ENCODE measurements around the gene PCSK6. TPM values are rescaled to one million over a fixed set of nuclear protein-coding genes. Genes with fewer than 3 reads are reported as not detected.

Gene PCSK6
- total and polyA plus RNA-seq, 7 experiments from 2014 or later = 0.12 to 3.0 (median 0.70) TPM; not detected in 1

DNA sequence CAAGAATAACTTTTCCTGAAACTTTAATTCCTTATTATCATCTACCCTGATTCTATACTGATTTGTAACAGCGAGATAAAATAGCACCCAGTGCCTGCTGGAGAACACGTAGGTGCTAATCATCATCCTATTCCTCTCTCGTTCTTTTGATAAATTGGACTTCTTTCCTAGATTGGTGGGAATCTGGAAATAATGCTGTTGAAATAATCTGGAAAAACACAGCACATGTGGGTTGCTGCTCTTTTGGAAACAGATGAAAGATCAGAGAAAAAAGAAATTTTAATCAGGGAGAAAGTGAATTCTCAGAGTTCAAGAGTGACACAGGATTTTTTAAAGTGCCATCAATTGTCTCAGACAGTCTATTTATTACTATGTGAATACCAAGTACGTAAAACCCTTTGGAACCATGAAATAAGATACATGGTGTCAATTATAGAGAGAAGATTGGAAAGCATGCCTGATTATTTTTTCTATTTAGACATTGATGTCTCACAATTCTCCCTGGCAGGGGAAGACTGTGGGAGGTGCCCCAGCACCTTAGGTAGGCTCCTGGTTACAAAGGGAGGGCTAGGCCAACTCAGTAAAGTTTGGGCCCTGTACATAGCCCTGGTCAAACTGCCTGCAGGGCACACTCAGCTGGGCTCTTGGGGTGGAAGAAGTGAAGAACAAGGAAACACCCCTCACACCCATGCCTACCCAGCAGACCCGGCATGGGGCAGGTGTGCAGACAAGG, 134.4 kb downstream of the PCSK6 start:
- peaks cover 8 to 28% (median 15%) of the 10 kb centered on the region in 5 donors for H3K27me3 Mint-ChIP-seq

DNA sequence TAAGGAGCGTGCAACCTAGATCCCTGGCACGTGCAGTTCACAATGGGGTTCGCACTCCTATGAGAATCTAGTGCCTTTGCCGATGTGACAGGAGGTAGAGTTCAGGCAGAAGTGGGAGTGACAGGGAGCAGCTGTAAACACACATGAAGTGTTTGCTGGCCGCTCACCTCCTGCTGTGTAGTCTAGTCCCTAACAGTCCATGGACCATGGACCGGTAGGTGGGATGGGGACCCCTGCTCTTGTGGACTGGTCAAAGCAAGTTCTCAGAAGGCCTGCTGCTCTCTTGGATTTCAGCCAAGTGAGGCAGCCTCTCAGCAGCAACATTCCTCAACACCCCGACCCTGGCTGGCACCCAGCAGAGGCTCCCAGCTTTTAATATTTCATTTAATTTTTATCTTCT, 136.3 kb downstream of the PCSK6 start:
- Mint-ChIP-seq H3K27me3 (peaks cover 8 to 34% (median 19%) of the 10 kb centered on the region in 5 donors), H3K4me3 (no peak overlapping the region), H3K36me3 (no peaks in the 10 kb centered on the region), H3K27ac (no peak overlapping the region), H3K9me3 (no peaks in the 10 kb centered on the region), H3K4me1 (no peaks in the 10 kb centered on the region)
- intact Hi-C loops (cut with micrococcal nuclease) = no loop called here
- no peak overlapping the region for H3K27ac ChIP-seq (ENCODE audit: low read depth, low read length)
- H3K4me3 ChIP-seq (ENCODE audit: low read length) = no peak overlapping the region
- H3K9me3 ChIP-seq (ENCODE audit: control insufficient read depth in 2 of 3, low read length in 3 of 3) = no peaks in the 10 kb centered on the region
- H3K27me3 ChIP-seq (ENCODE audit: control insufficient read depth in 2 of 2, insufficient read depth in 2 of 2, low read length in 2 of 2) = no peaks in the 10 kb centered on the region
- no peaks in the 10 kb centered on the region for H3K4me1 ChIP-seq (ENCODE audit: control insufficient read depth in 2 of 2, insufficient read depth in 2 of 2, low read length in 2 of 2)
- ChIA-PET CTCF (no interaction called here), POLR2A (no interaction called here)
- DNase-seq (no peak), ATAC-seq (no peak)
- H3K36me3 ChIP-seq (ENCODE audit: control insufficient read depth in 2 of 3, insufficient read depth in 3 of 3, low read length in 3 of 3) = no peaks in the 10 kb centered on the region

More for the DNA sequence above, 134.4 kb downstream of the PCSK6 start:
- H3K36me3 ChIP-seq (ENCODE audit: control insufficient read depth in 2 of 3, insufficient read depth in 3 of 3, low read length in 3 of 3) = no peaks in the 10 kb centered on the region
- ATAC-seq (no peak), DNase-seq (no peak)
- Mint-ChIP-seq H3K9me3 (no peaks in the 10 kb centered on the region), H3K27ac (no peak overlapping the region), H3K36me3 (no peaks in the 10 kb centered on the region), H3K4me1 (peaks cover 0 to 1% (median 0%) of the 10 kb centered on the region in 7 donors), H3K4me3 (no peak overlapping the region)
- H3K4me1 ChIP-seq (ENCODE audit: control insufficient read depth in 2 of 2, insufficient read depth in 2 of 2, low read length in 2 of 2) = no peaks in the 10 kb centered on the region
- no peaks in the 10 kb centered on the region for H3K9me3 ChIP-seq (ENCODE audit: control insufficient read depth in 2 of 3, low read length in 3 of 3)
- ChIA-PET CTCF (no interaction called here), POLR2A (no interaction called here)
- H3K27ac ChIP-seq (ENCODE audit: low read depth, low read length) = no peak overlapping the region
- intact Hi-C loops (cut with micrococcal nuclease) = no loop called here
- no peak overlapping the region for H3K4me3 ChIP-seq (ENCODE audit: low read length)
- no peaks in the 10 kb centered on the region for H3K27me3 ChIP-seq (ENCODE audit: control insufficient read depth in 2 of 2, insufficient read depth in 2 of 2, low read length in 2 of 2)

DNA sequence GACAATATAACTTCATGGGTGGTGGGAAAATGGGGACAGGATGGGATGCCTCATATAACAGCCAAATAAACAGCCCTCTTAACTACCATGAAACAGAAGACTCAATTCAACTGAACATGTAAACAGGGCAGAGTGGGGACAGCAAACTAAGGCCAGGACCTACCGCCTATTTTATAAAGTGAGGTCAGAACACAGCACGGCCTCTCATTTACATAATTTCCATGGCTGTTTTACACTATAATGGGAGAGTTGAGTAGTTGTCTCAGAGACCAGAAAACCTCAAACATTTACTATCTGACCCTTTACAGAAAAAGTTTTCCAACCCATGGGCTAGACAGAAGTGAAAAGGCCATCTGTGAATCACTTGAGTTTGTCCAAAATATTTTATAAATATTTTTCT, 137.8 kb downstream of the PCSK6 start:
- Mint-ChIP-seq H3K27ac (no peak overlapping the region), H3K27me3 (peaks cover 15 to 44% (median 30%) of the 10 kb centered on the region in 5 donors), H3K9me3 (no peaks in the 10 kb centered on the region), H3K36me3 (no peaks in the 10 kb centered on the region), H3K4me1 (no peaks in the 10 kb centered on the region), H3K4me3 (no peak overlapping the region)
- ATAC-seq (no peak), DNase-seq (no peak)
- no peaks in the 10 kb centered on the region for H3K36me3 ChIP-seq (ENCODE audit: control insufficient read depth in 2 of 3, insufficient read depth in 3 of 3, low read length in 3 of 3)
- H3K9me3 ChIP-seq (ENCODE audit: control insufficient read depth in 2 of 3, low read length in 3 of 3) = no peaks in the 10 kb centered on the region
- no peaks in the 10 kb centered on the region for H3K4me1 ChIP-seq (ENCODE audit: control insufficient read depth in 2 of 2, insufficient read depth in 2 of 2, low read length in 2 of 2)
- H3K4me3 ChIP-seq (ENCODE audit: low read length) = no peak overlapping the region
- intact Hi-C loops (cut with micrococcal nuclease) = no loop called here
- no peaks in the 10 kb centered on the region for H3K27me3 ChIP-seq (ENCODE audit: control insufficient read depth in 2 of 2, insufficient read depth in 2 of 2, low read length in 2 of 2)
- POLR2A ChIA-PET = no interaction called here
- no peak overlapping the region for H3K27ac ChIP-seq (ENCODE audit: low read depth, low read length)
- CTCF ChIA-PET = interaction anchor here (0.7 kb wide), 1 partner anchor 18 kb away, joined by 3 read pairs; no protein-coding TSS in a partner anchor

DNA sequence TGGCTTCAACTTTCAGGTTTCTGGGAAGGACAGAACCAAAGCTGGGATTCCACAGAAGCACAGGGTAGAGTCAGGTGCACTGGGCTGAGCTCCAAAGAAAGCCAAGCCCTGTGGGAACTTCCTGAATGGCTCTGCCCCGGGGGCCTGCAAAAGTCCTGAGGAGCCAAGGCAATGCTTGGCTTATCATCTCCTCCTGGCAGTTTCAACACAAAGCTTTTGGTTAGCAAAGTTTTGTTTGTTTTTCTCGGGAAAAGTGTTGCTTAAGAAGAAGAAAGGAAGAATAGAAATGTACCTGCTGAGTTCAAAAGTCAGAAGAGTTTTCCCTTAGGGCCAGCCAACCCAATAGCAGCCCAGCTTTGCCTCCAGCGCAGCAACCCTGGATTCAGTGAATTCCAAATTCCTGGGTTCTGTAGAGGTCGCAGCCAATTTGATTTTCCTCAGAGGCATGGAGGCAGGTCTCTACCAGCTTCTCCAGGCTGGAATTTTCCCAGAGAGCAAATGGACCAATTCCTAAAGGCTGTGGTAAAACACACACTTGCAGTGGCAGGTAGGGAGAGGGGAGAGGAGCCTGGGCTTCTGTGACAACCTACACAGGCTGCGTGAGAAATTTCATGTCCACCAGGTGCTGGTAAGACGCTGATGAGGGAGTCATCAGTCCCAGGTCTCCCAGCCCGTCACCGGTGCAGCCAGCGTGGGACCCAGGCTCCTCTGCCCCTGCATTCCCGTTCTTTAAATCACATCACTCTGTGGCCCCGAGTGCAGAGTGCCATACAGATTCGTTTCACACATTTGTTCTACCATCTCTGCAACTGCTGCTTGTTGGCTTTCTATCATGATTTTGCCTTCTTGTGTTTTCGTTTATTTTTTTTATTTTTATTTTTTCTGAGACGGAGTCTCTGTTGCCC, 140.2 kb downstream of the PCSK6 start:
- no peaks in the 10 kb centered on the region for H3K4me1 Mint-ChIP-seq
- Histone ChIP-seq H3K36me3 (ENCODE audit: control insufficient read depth in 2 of 3, insufficient read depth in 3 of 3, low read length in 3 of 3) (no peaks in the 10 kb centered on the region), H3K27me3 (ENCODE audit: control insufficient read depth in 2 of 2, insufficient read depth in 2 of 2, low read length in 2 of 2) (no peaks in the 10 kb centered on the region), H3K9me3 (ENCODE audit: control insufficient read depth in 2 of 3, low read length in 3 of 3) (no peaks in the 10 kb centered on the region), H3K4me1 (ENCODE audit: control insufficient read depth in 2 of 2, insufficient read depth in 2 of 2, low read length in 2 of 2) (no peaks in the 10 kb centered on the region), H3K27ac (ENCODE audit: low read depth, low read length) (no peak overlapping the region), H3K4me3 (ENCODE audit: low read length) (no peak overlapping the region)
- no peak overlapping the region for H3K4me3 Mint-ChIP-seq
- peaks cover 18 to 49% (median 42%) of the 10 kb centered on the region in 5 donors for H3K27me3 Mint-ChIP-seq
- H3K36me3 Mint-ChIP-seq = no peaks in the 10 kb centered on the region
- H3K9me3 Mint-ChIP-seq = no peaks in the 10 kb centered on the region
- ChIA-PET CTCF (no interaction called here), POLR2A (no interaction called here)
- intact Hi-C loops (cut with micrococcal nuclease) = no loop called here
- ATAC-seq (no peak), DNase-seq (no peak)
- H3K27ac Mint-ChIP-seq = no peak overlapping the region

DNA sequence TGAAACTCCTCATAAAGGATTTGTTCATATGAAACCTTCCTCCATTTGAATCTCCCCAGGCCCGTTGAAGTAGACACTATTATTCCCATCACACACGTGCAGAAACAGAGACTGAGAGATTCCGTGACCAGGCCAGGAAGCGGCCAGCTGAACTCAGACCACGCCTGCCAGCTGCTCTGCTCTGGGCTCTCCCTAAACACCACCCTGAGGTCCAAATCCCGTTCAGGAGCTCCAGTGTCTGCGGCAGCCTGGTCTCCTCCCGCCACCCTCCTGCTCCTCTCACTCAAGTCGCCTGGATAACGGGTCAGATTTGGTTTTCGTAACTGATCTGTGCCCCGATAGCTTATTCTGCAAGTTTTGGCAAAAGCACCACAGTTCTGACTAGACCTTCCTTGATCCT, 140.9 kb downstream of the PCSK6 start:
- DNase-seq = no peak
- Histone ChIP-seq H3K27me3 (ENCODE audit: control insufficient read depth in 2 of 2, insufficient read depth in 2 of 2, low read length in 2 of 2) (peaks cover 0 to 3% of the 10 kb centered on the region in 2 donors), H3K9me3 (ENCODE audit: control insufficient read depth in 2 of 3, low read length in 3 of 3) (no peaks in the 10 kb centered on the region), H3K36me3 (ENCODE audit: control insufficient read depth in 2 of 3, insufficient read depth in 3 of 3, low read length in 3 of 3) (no peaks in the 10 kb centered on the region), H3K4me1 (ENCODE audit: control insufficient read depth in 2 of 2, insufficient read depth in 2 of 2, low read length in 2 of 2) (no peaks in the 10 kb centered on the region), H3K4me3 (ENCODE audit: low read length) (no peak overlapping the region), H3K27ac (ENCODE audit: low read depth, low read length) (no peak overlapping the region)
- ChIA-PET POLR2A (no interaction called here), CTCF (no interaction called here)
- Mint-ChIP-seq H3K9me3 (no peaks in the 10 kb centered on the region), H3K36me3 (no peaks in the 10 kb centered on the region), H3K4me3 (no peak overlapping the region), H3K27me3 (peaks cover 22 to 56% (median 43%) of the 10 kb centered on the region in 5 donors), H3K27ac (no peak overlapping the region), H3K4me1 (no peaks in the 10 kb centered on the region)
- intact Hi-C loops (cut with micrococcal nuclease) = no loop called here
- no peak for ATAC-seq

DNA sequence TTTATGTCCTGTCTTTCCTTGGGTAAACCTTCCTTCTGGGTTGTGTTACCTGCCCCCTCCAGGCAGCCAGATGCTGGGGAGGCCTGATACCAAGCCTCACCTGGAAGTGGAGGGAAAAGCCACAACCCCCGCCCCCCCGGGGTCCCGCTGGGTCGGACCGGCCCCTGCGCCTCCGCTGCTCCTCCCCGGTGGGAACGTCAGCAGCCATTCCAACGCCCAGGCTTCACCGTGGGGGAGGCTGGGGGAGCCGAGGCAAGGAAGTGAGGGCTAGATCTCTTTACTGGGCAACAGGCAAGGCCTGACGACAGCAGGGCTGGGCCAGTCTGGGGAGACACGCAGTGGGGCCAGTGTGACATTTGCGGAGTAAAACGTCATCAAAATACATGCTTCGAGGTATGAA, 141.5 kb downstream of the PCSK6 start:
- ATAC-seq (no peak), DNase-seq (no peak)
- peaks cover 0 to 3% of the 10 kb centered on the region in 2 donors for H3K27me3 ChIP-seq (ENCODE audit: control insufficient read depth in 2 of 2, insufficient read depth in 2 of 2, low read length in 2 of 2)
- H3K36me3 ChIP-seq (ENCODE audit: control insufficient read depth in 2 of 3, insufficient read depth in 3 of 3, low read length in 3 of 3) = no peaks in the 10 kb centered on the region
- H3K4me3 ChIP-seq (ENCODE audit: low read length) = no peak overlapping the region
- CTCF ChIA-PET = no interaction called here
- no peaks in the 10 kb centered on the region for H3K36me3 Mint-ChIP-seq
- H3K4me1 ChIP-seq (ENCODE audit: control insufficient read depth in 2 of 2, insufficient read depth in 2 of 2, low read length in 2 of 2) = no peaks in the 10 kb centered on the region
- H3K9me3 ChIP-seq (ENCODE audit: control insufficient read depth in 2 of 3, low read length in 3 of 3) = no peaks in the 10 kb centered on the region
- no peaks in the 10 kb centered on the region for H3K4me1 Mint-ChIP-seq
- H3K4me3 Mint-ChIP-seq = no peak overlapping the region
- H3K27ac ChIP-seq (ENCODE audit: low read depth, low read length) = no peak overlapping the region
- intact Hi-C loops (cut with micrococcal nuclease) = no loop called here
- no peak overlapping the region for H3K27ac Mint-ChIP-seq
- peaks cover 21 to 62% (median 41%) of the 10 kb centered on the region in 5 donors for H3K27me3 Mint-ChIP-seq
- POLR2A ChIA-PET = no interaction called here
- peaks cover 0 to 4% (median 0%) of the 10 kb centered on the region in 11 donors for H3K9me3 Mint-ChIP-seq

Data from naive thymus-derived CD4-positive, alpha-beta T cell (primary cell).